ENCODE data around the gene NANOS2.

DNA sequence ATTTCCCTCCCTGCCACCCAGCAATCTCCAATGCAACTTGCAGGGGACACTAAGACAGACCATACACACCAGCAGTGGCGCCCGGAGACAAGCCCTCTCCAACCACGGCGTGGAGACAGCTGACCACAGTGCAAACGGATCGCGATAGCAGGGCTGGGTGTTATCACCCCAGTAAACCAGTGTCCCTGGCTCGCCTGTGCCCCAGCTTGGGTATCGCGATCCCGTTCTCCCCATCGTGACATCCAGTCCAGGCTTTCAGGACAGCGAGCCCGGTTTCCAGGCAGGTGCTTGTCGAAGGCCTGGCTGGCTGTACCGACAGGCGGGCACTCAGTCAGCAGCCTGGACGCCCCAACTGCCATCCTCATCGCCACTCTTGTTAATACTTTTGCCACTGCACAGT lies 20.7 kb upstream of the NANOS2 start:
- TF ChIP-seq CTCF (IDR thresholded peaks at IDR 0.05) = no peak
- TF ChIP-seq POLR2AphosphoS5 (IDR thresholded peaks at IDR 0.05) = no peak
- TF ChIP-seq POLR2A (IDR thresholded peaks at IDR 0.05; ENCODE audit: low read depth) = no peak

Measured in esophagus muscularis mucosa (tissue), 3 donors.